IMR-90 (cell line): ENCODE data around the gene RAB20. TPM values are rescaled to one million over a fixed set of nuclear protein-coding genes. Genes with fewer than 3 reads are reported as not detected.

ENCODE experiments used
- ATAC-seq: fragments of 200-7000 bp; cut with Tn5 transposase; 2 replicates; pipeline ENCODE4 v1.9.1; 2020; ENCODE audit warnings: low read depth, mild to moderate bottlenecking, moderate library complexity
- BruUV-seq: library from RNA; stranded (reverse); fragments of 400-500 nt; replicated peaks from 2 replicates; lab custom pipeline; 2021; lab: Mats Ljungman, UMichigan
- CTCF ChIA-PET: fragments of 300-600 bp; formaldehyde crosslinking; extraction: SDS; loops from one replicate; lab custom pipeline; 2021; ENCODE audit warnings: antibody characterized with exemption; lab: Yijun Ruan, JAX
- POLR2A ChIA-PET: fragments of 300-600 bp; sonication (Branson Sonifier 250); formaldehyde crosslinking; loops from one replicate; lab custom pipeline; 2022; ENCODE audit warnings: antibody characterized with exemption; ENCODE audit not compliant: unreplicated experiment; lab: Charles Lee
- DNase-seq: peaks from one replicate; pipeline ENCODE4 v3.0.0; 2013
- H2AFZ ChIP-seq: replicated peaks from 2 replicates; pipeline ENCODE3; 2013; ENCODE audit warnings: low read length, mild to moderate bottlenecking; ENCODE audit not compliant: poor library complexity
- H2AK5ac ChIP-seq: 2 replicates; pipeline ENCODE4 v1.6.1; 2013; ENCODE audit warnings: low read depth, low read length, inconsistent platforms
- H2AK9ac ChIP-seq: replicated peaks from 2 replicates; pipeline ENCODE3; 2013; ENCODE audit warnings: mild to moderate bottlenecking, low read depth, low read length, moderate library complexity; ENCODE audit not compliant: poor library complexity
- H2BK120ac ChIP-seq: 2 replicates; pipeline ENCODE4 v1.6.1; 2013; ENCODE audit warnings: low read depth, low read length, inconsistent platforms
- H2BK15ac ChIP-seq: 3 replicates; pipeline ENCODE4 v1.6.1; 2013; ENCODE audit warnings: low read depth, low read length, inconsistent platforms
- H2BK20ac ChIP-seq: 2 replicates; pipeline ENCODE4 v1.6.1; 2013; ENCODE audit warnings: low read depth, mild to moderate bottlenecking, inconsistent platforms, low read length, moderate library complexity
- H2BK5ac ChIP-seq: 2 replicates; pipeline ENCODE4 v1.6.1; 2013; ENCODE audit warnings: mild to moderate bottlenecking, low read depth, low read length, inconsistent platforms; ENCODE audit not compliant: poor library complexity, severe bottlenecking
- H3K14ac ChIP-seq: replicated peaks from 2 replicates; pipeline ENCODE4 v1.6.1; 2013; ENCODE audit warnings: low read depth, low read length, inconsistent platforms
- H3K18ac ChIP-seq: 2 replicates; pipeline ENCODE4 v1.6.1; 2013; ENCODE audit warnings: low read depth, low read length, control low read depth
- H3K23ac ChIP-seq: 2 replicates; pipeline ENCODE4 v1.6.1; 2013; ENCODE audit warnings: low read depth, low read length, inconsistent platforms
- H3K27ac ChIP-seq: 2 replicates; pipeline ENCODE4 v1.5.1; 2013; ENCODE audit warnings: mild to moderate bottlenecking, control low read depth, low read length; ENCODE audit not compliant: insufficient read depth
- H3K27me3 ChIP-seq: 2 replicates; pipeline ENCODE4 v1.6.1; 2013; ENCODE audit warnings: low read length; ENCODE audit not compliant: control insufficient read depth, insufficient read depth
- H3K36me3 ChIP-seq: 2 replicates; pipeline ENCODE4 v1.6.1; 2013; ENCODE audit warnings: low read length, mixed read lengths; ENCODE audit not compliant: control insufficient read depth, insufficient read depth
- H3K4ac ChIP-seq: 2 replicates; pipeline ENCODE4 v1.6.1; 2013; ENCODE audit warnings: low read depth, low read length, inconsistent platforms
- H3K4me1 ChIP-seq: 2 replicates; pipeline ENCODE4 v1.6.1; 2013; ENCODE audit warnings: low read length, mixed read lengths; ENCODE audit not compliant: control insufficient read depth, insufficient read depth
- H3K4me2 ChIP-seq: 2 replicates; pipeline ENCODE4 v1.6.1; 2013; ENCODE audit warnings: low read depth, mild to moderate bottlenecking, control low read depth, low read length, moderate library complexity
- H3K4me3 ChIP-seq: 2 replicates; pipeline ENCODE4 v1.5.1; 2013; ENCODE audit warnings: low read depth, mild to moderate bottlenecking, control low read depth, low read length, moderate library complexity; ENCODE audit not compliant: insufficient read depth
- H3K56ac ChIP-seq: 2 replicates; pipeline ENCODE4 v1.6.1; 2013; ENCODE audit warnings: low read length, inconsistent platforms; ENCODE audit not compliant: insufficient read depth; ENCODE audit errors: extremely low read depth
- H3K79me1 ChIP-seq, 2 experiments: 2 replicates each; pipeline ENCODE4 v1.6.1; 2013; ENCODE audit warnings: low read length in 2 of 2, inconsistent platforms in 1 of 2, low read depth in 1 of 2
- H3K9ac ChIP-seq: 2 replicates; pipeline ENCODE4 v1.6.1; 2013; ENCODE audit warnings: low read depth, low read length, control low read depth
- H3K9me1 ChIP-seq: 2 replicates; pipeline ENCODE4 v1.6.1; 2013; ENCODE audit warnings: low read length, inconsistent platforms; ENCODE audit not compliant: insufficient read depth
- H3K9me3 ChIP-seq: 2 replicates; pipeline ENCODE4 v1.6.1; 2013; ENCODE audit warnings: low read length; ENCODE audit not compliant: control insufficient read depth, insufficient read depth
- H4K20me1 ChIP-seq: 2 replicates; pipeline ENCODE4 v1.6.1; 2013; ENCODE audit warnings: low read length, inconsistent platforms; ENCODE audit not compliant: insufficient read depth
- H4K5ac ChIP-seq: 2 replicates; pipeline ENCODE4 v1.6.1; 2013; ENCODE audit warnings: mild to moderate bottlenecking, low read depth, low read length, control low read depth
- H4K8ac ChIP-seq, 2 experiments: 2 replicates each; pipeline ENCODE4 v1.6.1; 2013; ENCODE audit warnings: low read depth in 2 of 2, low read length in 2 of 2, control low read depth in 1 of 2, inconsistent platforms in 1 of 2
- H4K91ac ChIP-seq: 2 replicates; pipeline ENCODE4 v1.6.1; 2013; ENCODE audit warnings: low read depth, low read length, inconsistent platforms; ENCODE audit not compliant: insufficient read depth
- BHLHE40 ChIP-seq: fragments of 150-350 bp; IDR thresholded peaks from 2 replicates; pipeline ENCODE4 v1.6.1; 2016; ENCODE audit warnings: mild to moderate bottlenecking, low read depth, low read length
- CEBPB ChIP-seq: IDR thresholded peaks from 2 replicates; pipeline ENCODE4 v1.6.1; 2012; ENCODE audit warnings: low read depth, low read length, improper control_type of control experiment
- CHD1 ChIP-seq: IDR thresholded peaks from 2 replicates; pipeline ENCODE4 v1.6.1; 2012; ENCODE audit warnings: low read depth, low read length, improper control_type of control experiment
- CTCF ChIP-seq: conservative IDR thresholded peaks from 2 replicates; pipeline ENCODE4 v1.5.1; 2012; ENCODE audit warnings: mild to moderate bottlenecking, low read depth, low read length, improper control_type of control experiment
- ELK1 ChIP-seq: fragments of 150-350 bp; IDR thresholded peaks from 2 replicates; pipeline ENCODE4 v1.6.1; 2016; ENCODE audit warnings: low read depth, mild to moderate bottlenecking, low read length, moderate library complexity, borderline replicate concordance
- FOS ChIP-seq: fragments of 150-350 bp; IDR thresholded peaks from 2 replicates; pipeline ENCODE4 v1.6.1; 2016; ENCODE audit warnings: low read depth, low read length
- MAFK ChIP-seq: IDR thresholded peaks from 2 replicates; pipeline ENCODE4 v1.6.1; 2012; ENCODE audit warnings: low read depth, low read length, improper control_type of control experiment
- MAZ ChIP-seq: IDR thresholded peaks from 2 replicates; pipeline ENCODE4 v1.6.1; 2012; ENCODE audit warnings: low read depth, mild to moderate bottlenecking, low read length, improper control_type of control experiment, moderate library complexity, borderline replicate concordance
- MXI1 ChIP-seq: IDR thresholded peaks from 2 replicates; pipeline ENCODE4 v1.6.1; 2012; ENCODE audit warnings: low read depth, mild to moderate bottlenecking, low read length, moderate library complexity, borderline replicate concordance
- NFE2L2 ChIP-seq: fragments of 150-350 bp; IDR thresholded peaks from 2 replicates; pipeline ENCODE4 v1.6.1; 2016; ENCODE audit warnings: low read depth, mild to moderate bottlenecking, low read length
- POLR2A ChIP-seq: IDR thresholded peaks from 2 replicates; pipeline ENCODE4 v1.6.1; 2012; ENCODE audit warnings: mild to moderate bottlenecking, low read depth, low read length
- RAD21 ChIP-seq: IDR thresholded peaks from 2 replicates; pipeline ENCODE4 v1.6.1; 2012; ENCODE audit warnings: low read length, improper control_type of control experiment
- RCOR1 ChIP-seq: IDR thresholded peaks from 2 replicates; pipeline ENCODE4 v1.6.1; 2012; ENCODE audit warnings: mild to moderate bottlenecking, low read length, improper control_type of control experiment; ENCODE audit not compliant: insufficient replicate concordance
- RFX5 ChIP-seq: IDR thresholded peaks from 2 replicates; pipeline ENCODE4 v1.8.0; 2012; ENCODE audit warnings: low read depth, mild to moderate bottlenecking, low read length, moderate library complexity
- SMC3 ChIP-seq: fragments of 150-350 bp; IDR thresholded peaks from 2 replicates; pipeline ENCODE4 v1.6.1; 2016; ENCODE audit warnings: low read depth, mild to moderate bottlenecking, antibody characterized with exemption, low read length, moderate library complexity
- USF2 ChIP-seq: fragments of 150-350 bp; IDR thresholded peaks from 2 replicates; pipeline ENCODE4 v1.6.1; 2017; ENCODE audit warnings: mild to moderate bottlenecking, antibody characterized with exemption, low read length, low read depth
- WGBS, 2 experiments: methylation state at CpG; one replicate each; pipeline versions ENCODE4 v1.1.5 to v1.1.7; 2013; ENCODE audit warnings: missing lambda C conversion rate in 2 of 2; ENCODE audit not compliant: insufficient read length in 1 of 2; ENCODE audit errors: extremely low coverage in 2 of 2; 5-methylcytosine and 5-hydroxymethylcytosine counted together
- dilution Hi-C: fragments of 300-500 bp; cut with HindIII; formaldehyde crosslinking; loops from one replicate; pipeline ENCODE4 v1.14.3; 2018; ENCODE audit warnings: low sequenced_read_pairs; ENCODE audit not compliant: unreplicated experiment
- in situ Hi-C: fragments of 300-500 bp; cut with MboI; formaldehyde crosslinking; loops from 3 replicates; pipeline ENCODE4 v1.14.3; 2019; ENCODE audit warnings: low sequenced_read_pairs, inconsistent platforms, mixed read lengths
- intact Hi-C: fragments of 100-400 bp; cut with micrococcal nuclease; formaldehyde crosslinking; loops from 2 replicates; pipeline ENCODE4 v1.10.0; 2022
- polyA plus RNA-seq, 3 experiments: library from polyadenylated mRNA; depleted of rRNA; stranded (reverse); fragments of >200 nt; gene quantifications; 2 replicates each; pipeline ENCODE4 v1.2.3, GENCODE V29; 2012; ENCODE audit warnings: low replicate concordance in 1 of 3
- total RNA-seq: library from RNA; depleted of rRNA; stranded (reverse); fragments of >200 nt; gene quantifications from 2 replicates; pipeline ENCODE4 v1.2.3, GENCODE V29; 2012

The RAB20 gene
- total and polyA plus RNA-seq, 2 of the 4 experiments (the other 2 are of a cell fraction), result 3.8 to 5.1 TPM

GRCh38 chr13:110556224-110556606 lies 5.3 kb downstream of the RAB20 start:
- in situ Hi-C loops, result no loop called here
- H3K27ac ChIP-seq, result no peak overlapping the region
- H2AFZ ChIP-seq, result no peak overlapping the region
- H3K23ac ChIP-seq, result no peak overlapping the region
- WGBS, 2 experiments, result no CpG with 5 or more reads among the region's 1 CpG
- no peak overlapping the region for H3K14ac ChIP-seq
- H2AK5ac ChIP-seq, result no peak overlapping the region
- H3K36me3 ChIP-seq, result 0 out of 2 replicates have a peak, but pooled peaks cover 2% of the 10 kb centered on the region
- no peak for TF ChIP-seq RAD21
- no peak for TF ChIP-seq RCOR1
- TF ChIP-seq CEBPB, result no peak
- no peak for TF ChIP-seq SMC3
- TF ChIP-seq BHLHE40, result no peak
- no peak for TF ChIP-seq FOS
- no peak for TF ChIP-seq USF2
- TF ChIP-seq NFE2L2, result no peak
- no peak for TF ChIP-seq CHD1
- no peak for TF ChIP-seq ELK1
- no peak for TF ChIP-seq MXI1
- TF ChIP-seq POLR2A, result no peak
- TF ChIP-seq RFX5, result no peak
- no peak for TF ChIP-seq MAZ
- no peak for TF ChIP-seq MAFK
- no peak for TF ChIP-seq CTCF
- no peak overlapping the region for H2AK9ac ChIP-seq
- H3K4ac ChIP-seq, result no peak overlapping the region
- no peak overlapping the region for H3K56ac ChIP-seq
- H4K8ac ChIP-seq, result no peak overlapping the region
- dilution Hi-C loops, result no loop called here
- no peak overlapping the region for H2BK120ac ChIP-seq
- no peak overlapping the region for H2BK15ac ChIP-seq
- no peaks in the 10 kb centered on the region for H3K27me3 ChIP-seq
- DNase-seq (no peak), ATAC-seq (no peak)
- no peak overlapping the region for H3K4me3 ChIP-seq
- no peak overlapping the region for H4K91ac ChIP-seq
- intact Hi-C loops, result no loop called here
- no peak overlapping the region for H4K5ac ChIP-seq
- peaks cover 4% of the 10 kb centered on the region; the same call in 1 of the 2 replicates for H3K4me1 ChIP-seq
- H2BK20ac ChIP-seq, result no peak overlapping the region
- H3K18ac ChIP-seq, result no peak overlapping the region
- peaks cover 5% of the 10 kb centered on the region; the same call in 1 of the 2 replicates for H4K20me1 ChIP-seq
- H2BK5ac ChIP-seq, result no peak overlapping the region
- POLR2A ChIA-PET, result no interaction called here
- CTCF ChIA-PET, result no interaction called here
- peaks cover 2% of the 10 kb centered on the region; the same call in 1 of the 2 replicates for H3K9me3 ChIP-seq
- no peak overlapping the region for H3K4me2 ChIP-seq
- H3K9ac ChIP-seq, result no peak overlapping the region
- no peaks in the 10 kb centered on the region for H3K9me1 ChIP-seq
- BruUV-seq, result no TSS peak
- peaks cover 0 to 4% of the 10 kb centered on the region in 2 experiments; a peak in 1 of 4 replicates for H3K79me1 ChIP-seq
